NCI-H1105 (cell line): ENCODE results near the gene TBC1D3K.
"Not testable (repeated sequence)": the region's sequence is repeated elsewhere in the genome, so short reads cannot be mapped to it uniquely, and the experiment has no call there.

Source experiments
- DNase-seq: peaks from one replicate; lab custom pipeline; 2025; lab: John Stamatoyannopoulos, UW

Gene TBC1D3K

GRCh38 chr17:37924115-37924514 lies at the start of gene TBC1D3K:
TBC1D3K (plus strand) TSS chr17:37924415; CDS start chr17:37926000, 1,585 bp downstream.
- not testable (repeated sequence) for DNase-seq

DNA sequence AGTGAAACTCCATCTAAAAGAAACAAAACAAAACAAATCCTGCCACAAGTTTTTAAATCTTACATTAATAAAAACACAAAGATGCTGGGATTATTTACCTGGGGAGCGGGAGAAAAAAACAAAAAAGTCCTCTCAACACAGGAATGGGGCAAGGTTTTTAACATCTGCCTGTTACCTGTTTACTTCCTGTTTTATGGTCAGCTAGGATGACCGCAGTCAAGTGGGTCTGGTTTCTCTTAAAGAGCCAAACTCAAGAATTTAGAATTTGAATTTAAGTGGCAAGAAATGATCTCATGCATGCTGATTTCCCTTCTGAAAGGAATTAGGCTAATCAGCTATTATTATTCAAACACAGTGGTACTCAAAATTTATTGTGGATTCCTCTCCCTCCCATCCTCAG lies 39.7 kb upstream of the TBC1D3K start:
- DNase-seq, result no peak

GRCh38 chr17:37885136-37885535 lies 39.1 kb upstream of the TBC1D3K start:
- DNase-seq, result no peak

- no peak for DNase-seq
Observed at GRCh38 chr17:37888881-37889280, 35.3 kb upstream of the TBC1D3K start.

GRCh38 chr17:37896961-37897360 lies 27.3 kb upstream of the TBC1D3K start:
- DNase-seq, result not testable (repeated sequence)
